HepG2 (cell line): ENCODE measurements around the gene P4HB. TPM values are rescaled to one million over a fixed set of nuclear protein-coding genes. Genes with fewer than 3 reads are reported as not detected.

Experiments
- ATAC-seq: fragments of 200-7000 bp; cut with Tn5 transposase; 3 replicates; pipeline ENCODE4 v1.9.1; 2020; ENCODE audit warnings: mild to moderate bottlenecking, moderate library complexity
- BruUV-seq: library from RNA; stranded (reverse); fragments of 400-500 nt; replicated peaks from 2 replicates; lab custom pipeline; 2021; lab: Mats Ljungman, UMichigan
- CTCF ChIA-PET: fragments of 300-600 bp; formaldehyde crosslinking; extraction: SDS; loops from one replicate; lab custom pipeline; 2021; ENCODE audit warnings: low total read pairs, inconsistent platforms, low intra/inter-chr PET ratio; lab: Yijun Ruan, JAX
- POLR2A ChIA-PET: fragments of 350-600 bp; sonication (Branson Sonifier 250); formaldehyde crosslinking; loops from one replicate; lab custom pipeline; 2020; ENCODE audit warnings: antibody characterized with exemption, inconsistent platforms; lab: Yijun Ruan, JAX
- DNase-seq: peaks from one replicate; pipeline ENCODE4 v3.0.0-alpha.2; 2015; ENCODE audit warnings: low spot score
- FAIRE-seq: peaks from 3 replicates; lab custom pipeline; 2011; peaks lifted over from hg19 to GRCh38; lab: Jason Lieb, UNC
- H2AFZ ChIP-seq: one replicate; pipeline ENCODE4 v1.6.1; 2011; ENCODE audit warnings: low read length, inconsistent platforms
- H3K27ac ChIP-seq: fragments of 300-600 bp; 3 replicates; pipeline ENCODE4 v1.8.0; 2011; ENCODE audit warnings: mixed run types, mild to moderate bottlenecking, mixed read lengths, low read length, inconsistent platforms; ENCODE audit not compliant: insufficient read depth; ENCODE audit errors: extremely low read length
- H3K27me3 ChIP-seq, 2 experiments: fragments of 200-600 bp in 1 of 2; 2 replicates in 1 of 2; 3 replicates in 1 of 2; pipeline versions ENCODE4 v1.6.0 to v1.8.0; 2011; ENCODE audit warnings: low read length in 2 of 2, mild to moderate bottlenecking in 2 of 2, moderate library complexity in 2 of 2, inconsistent platforms in 1 of 2; ENCODE audit not compliant: insufficient read depth in 2 of 2, control insufficient read depth in 1 of 2
- H3K36me3 ChIP-seq, 2 experiments: fragments of 200-600 bp in 1 of 2; replicated peaks in 1 of 2; 2 replicates in 1 of 2; 3 replicates in 1 of 2; pipeline versions ENCODE4 v1.5.1 to v1.8.0; 2011; ENCODE audit warnings: low read length in 2 of 2, inconsistent platforms in 1 of 2; ENCODE audit not compliant: insufficient read depth in 2 of 2, control insufficient read depth in 1 of 2
- H3K4me1 ChIP-seq: 2 replicates; pipeline ENCODE4 v1.5.1; 2012; ENCODE audit warnings: low read length, inconsistent platforms; ENCODE audit not compliant: insufficient read depth
- H3K4me2 ChIP-seq: 2 replicates; pipeline ENCODE4 v1.6.0; 2011; ENCODE audit warnings: low read depth, low read length, inconsistent platforms
- H3K4me3 ChIP-seq, 3 experiments: fragments of 200-600 bp in 1 of 3; sonication (generic), shearing (Covaris generic) in 1 of 3; replicated peaks in 1 of 3; 2 replicates each; pipeline ENCODE4 v1.5.1; 2011 to 2016; ENCODE audit warnings: low read length in 3 of 3, inconsistent platforms in 2 of 3, low read depth in 2 of 3, mild to moderate bottlenecking in 2 of 3, control low read depth in 1 of 3, mixed read lengths in 1 of 3; ENCODE audit not compliant: insufficient read depth in 1 of 3
- H3K79me2 ChIP-seq: one replicate; pipeline ENCODE4 v1.6.1; 2011; ENCODE audit warnings: low read length, inconsistent platforms; ENCODE audit not compliant: insufficient read depth
- H3K9ac ChIP-seq: 2 replicates; pipeline ENCODE4 v1.6.0; 2011; ENCODE audit warnings: mild to moderate bottlenecking, low read depth, low read length, inconsistent platforms; ENCODE audit not compliant: insufficient read depth
- H3K9me3 ChIP-seq: 2 replicates; pipeline ENCODE4 v1.5.1; 2012; ENCODE audit warnings: mild to moderate bottlenecking, low read length
- H4K20me1 ChIP-seq: 2 replicates; pipeline ENCODE4 v1.6.0; 2011; ENCODE audit warnings: inconsistent platforms, mild to moderate bottlenecking, low read length, moderate library complexity; ENCODE audit not compliant: insufficient read depth
- BRCA1 ChIP-seq: sonication (generic); formaldehyde crosslinking; IDR thresholded peaks from 2 replicates; pipeline ENCODE4 v1.4.0; 2020; ENCODE audit warnings: missing genetic modification reagents
- CSRNP1 ChIP-seq: sonication (generic); formaldehyde crosslinking; IDR thresholded peaks from 2 replicates; pipeline ENCODE4 v1.8.1; 2023; ENCODE audit warnings: mild to moderate bottlenecking, missing genetic modification reagents
- DDIT3 ChIP-seq: sonication (generic); formaldehyde crosslinking; IDR thresholded peaks from 2 replicates; pipeline ENCODE4 v1.4.0; 2020; ENCODE audit warnings: mild to moderate bottlenecking, missing genetic modification reagents
- EED ChIP-seq: sonication (generic); formaldehyde crosslinking; IDR thresholded peaks from 2 replicates; pipeline ENCODE4 v1.5.0; 2020; ENCODE audit warnings: mild to moderate bottlenecking, missing genetic modification reagents
- MTF2 ChIP-seq: sonication (generic); formaldehyde crosslinking; IDR thresholded peaks from 2 replicates; pipeline ENCODE4 v1.5.0; 2020; ENCODE audit warnings: missing genetic modification reagents, borderline replicate concordance
- POLR2AphosphoS5 ChIP-seq: IDR thresholded peaks from 2 replicates; pipeline ENCODE4 v1.6.1; 2012; ENCODE audit warnings: low read depth, low read length
- SIX4 ChIP-seq: sonication (generic); formaldehyde crosslinking; IDR thresholded peaks from 2 replicates; pipeline ENCODE4 v1.4.0; 2020; ENCODE audit warnings: missing genetic modification reagents
- SOX5 ChIP-seq: IDR thresholded peaks from 2 replicates; pipeline ENCODE4 v1.6.1; 2016; ENCODE audit warnings: borderline replicate concordance
- SP2 ChIP-seq: sonication (generic); formaldehyde crosslinking; IDR thresholded peaks from 2 replicates; pipeline ENCODE4 v1.5.1; 2020; ENCODE audit warnings: mild to moderate bottlenecking, missing genetic modification reagents
- TERF1 ChIP-seq: sonication (generic); formaldehyde crosslinking; IDR thresholded peaks from 2 replicates; pipeline ENCODE4 v1.8.0; 2022; ENCODE audit warnings: mild to moderate bottlenecking, missing genetic modification reagents, moderate library complexity
- ZNF205 ChIP-seq: IDR thresholded peaks from 2 replicates; pipeline ENCODE4 v1.6.1; 2018; ENCODE audit warnings: missing biosample characterization, missing genetic modification reagents
- ZNF274 ChIP-seq: sonication (generic); formaldehyde crosslinking; IDR thresholded peaks from 2 replicates; pipeline ENCODE4 v1.5.1; 2020; ENCODE audit warnings: mild to moderate bottlenecking, missing genetic modification reagents
- ZNF292 ChIP-seq: sonication (generic); formaldehyde crosslinking; IDR thresholded peaks from 2 replicates; pipeline ENCODE4 v1.8.1; 2022; ENCODE audit warnings: mild to moderate bottlenecking, low read depth, missing genetic modification reagents, borderline replicate concordance
- ZNF343 ChIP-seq: sonication (generic); formaldehyde crosslinking; IDR thresholded peaks from 2 replicates; pipeline ENCODE4 v1.4.0; 2020; ENCODE audit warnings: mild to moderate bottlenecking, missing genetic modification reagents
- ZNF746 ChIP-seq: sonication (generic); formaldehyde crosslinking; IDR thresholded peaks from 2 replicates; pipeline ENCODE4 v1.8.0; 2022; ENCODE audit warnings: mild to moderate bottlenecking, missing genetic modification reagents
- ZNF780A ChIP-seq: sonication (generic); formaldehyde crosslinking; IDR thresholded peaks from 2 replicates; pipeline ENCODE4 v1.8.0; 2022; ENCODE audit warnings: mild to moderate bottlenecking, missing genetic modification reagents, moderate library complexity
- ZNF781 ChIP-seq: sonication (generic); formaldehyde crosslinking; IDR thresholded peaks from 2 replicates; pipeline ENCODE4 v1.5.1; 2020; ENCODE audit warnings: borderline replicate concordance, mild to moderate bottlenecking, missing genetic modification reagents; ENCODE audit errors: not compliant biosample characterization
- ZNF800 ChIP-seq: sonication (generic); formaldehyde crosslinking; IDR thresholded peaks from 2 replicates; pipeline ENCODE4 v1.4.0; 2020; ENCODE audit warnings: missing genetic modification reagents
- WGBS: methylation state at CpG from one replicate; pipeline ENCODE4 v1.1.6; 2017; ENCODE audit warnings: low lambda C conversion rate; 5-methylcytosine and 5-hydroxymethylcytosine counted together
- in situ Hi-C: cut with HindIII; loops from 2 replicates; pipeline ENCODE4 v1.10.0; 2017; ENCODE audit warnings: low pct_unique_long_range_greater_than_20kb; ENCODE audit not compliant: extremely low pct_ligation_motif_present
- intact Hi-C: fragments of 100-400 bp; cut with micrococcal nuclease; formaldehyde crosslinking; loops from one replicate; pipeline ENCODE4 v1.10.0; 2022; ENCODE audit not compliant: unreplicated experiment
- polyA plus RNA-seq, 8 experiments: library from polyadenylated mRNA; depleted of rRNA in 3 of 8; stranded (reverse) in 7 of 8; unstranded in 1 of 8; fragments of >200 nt; fragmentation: Illumina TruSeq in 4 of 8; extraction: Trizol in 4 of 8; gene quantifications; 2 replicates each; pipeline versions ENCODE4 v1.2.1 to v1.2.3, GENCODE V29; 2011 to 2016; ENCODE audit warnings: low read depth in 4 of 8, missing spikeins in 1 of 8, mixed read lengths in 1 of 8; ENCODE audit not compliant: insufficient read depth in 1 of 8
- total RNA-seq, 5 experiments: library from RNA; depleted of rRNA; stranded (reverse); fragments of >200 nt; fragmentation: Illumina TruSeq; extraction: Trizol; gene quantifications; 2 replicates each; pipeline ENCODE4 v1.2.3, GENCODE V29; 2016; ENCODE audit warnings: low read depth in 1 of 5

P4HB gene
- total and polyA plus RNA-seq, 2 of the 13 experiments (the other 11 are each of a cell fraction or from before 2014, with no cell fraction given), result 185 to 782 TPM

- TF ChIP-seq ZNF780A (CRISPR knock-in tag) (no peak), TERF1 (CRISPR knock-in tag) (no peak), ZNF292 (CRISPR knock-in tag) (no peak), SP2 (CRISPR knock-in tag) (no peak), POLR2AphosphoS5 (peak; percentile 15; the same call in 1 of the 2 replicates)
Observed at GRCh38 chr17:81903415-81903831, 43.1 kb upstream of the P4HB start (continued).

GRCh38 chr17:81902653-81903414 lies 42.5 kb upstream of the P4HB start:
- in situ Hi-C loops, result no loop called here
- ATAC-seq (peak; percentile 7), DNase-seq (no peak), FAIRE-seq (no peak)
- no peak overlapping the region for H2AFZ ChIP-seq
- H3K36me3 ChIP-seq, result peaks cover 41 to 63% of the 10 kb centered on the region in 2 experiments
- no TSS peak for BruUV-seq
- H3K79me2 ChIP-seq, result peaks cover 3% of the 10 kb centered on the region
- no peaks in the 10 kb centered on the region for H3K9me3 ChIP-seq
- no peaks in the 10 kb centered on the region for H3K27me3 ChIP-seq
- peak overlapping the region; percentile 38 for H3K9ac ChIP-seq
- H4K20me1 ChIP-seq, result peaks cover 8% of the 10 kb centered on the region; the same call in 1 of the 2 replicates
- POLR2A ChIA-PET, result interaction anchor here (0.6 to 2.9 kb wide), 5 partner anchors 10 to 135 kb away, joined by 3 to 10 read pairs (median 4); partner anchors contain the start of genes ALYREF, ANAPC11, DCXR and MAFG
- CTCF ChIA-PET, result no interaction called here
- H3K4me1 ChIP-seq, result peaks cover 22% of the 10 kb centered on the region
- peak overlapping the region; percentile 28 for H3K27ac ChIP-seq
- WGBS, result 41% methylated on average over 37 of the region's 47 CpGs
- intact Hi-C loops, result no loop called here
- peak overlapping the region in 2 of 3 experiments; percentile 19 to 65; a peak in 3 of 6 replicates for H3K4me3 ChIP-seq
- H3K4me2 ChIP-seq, result peak overlapping the region; percentile 68
- TF ChIP-seq DDIT3 (CRISPR knock-in tag) (no peak), BRCA1 (CRISPR knock-in tag) (0 out of 2 replicates have a peak, but pooled peaks have one; percentile 52), ZNF746 (CRISPR knock-in tag) (no peak), SOX5 (CRISPR knock-in tag) (no peak), MTF2 (CRISPR knock-in tag) (no peak), ZNF800 (CRISPR knock-in tag) (peak; percentile 51; the same call in 1 of the 2 replicates), EED (peak; percentile 70; the same call in 1 of the 2 replicates), ZNF781 (CRISPR knock-in tag) (no peak), ZNF205 (CRISPR knock-in tag) (0 out of 2 replicates have a peak, but pooled peaks have one; percentile 28), ZNF274 (CRISPR knock-in tag) (peak; percentile 78; the same call in 1 of the 2 replicates), CSRNP1 (peak; percentile 74; the same call in 1 of the 2 replicates), SIX4 (CRISPR knock-in tag) (no peak), ZNF343 (CRISPR knock-in tag) (peak; percentile 36; the same call in 1 of the 2 replicates)
